Heart left ventricle (tissue), 13 donors: ENCODE results near the gene TM9SF3.

Experiments
- POLR2A ChIP-seq, 2 donors: fragments of 450-650 bp; IDR thresholded peaks; one replicate each; pipeline ENCODE4 v1.6.1; 2017; ENCODE audit warnings: antibody characterized with exemption in 2 of 2, mild to moderate bottlenecking in 2 of 2, moderate library complexity in 2 of 2
- TF ChIP-seq, protein P1 (sequence below), 12 donors: fragments of 200-600 bp; sonication (generic) in 4 of 12; IDR thresholded peaks; one replicate each; pipeline versions ENCODE4 v1.5.0 to v1.8.0; 2018 to 2022; ENCODE audit warnings: antibody characterized with exemption in 12 of 12, mild to moderate bottlenecking in 5 of 12
- donor health status: ischemic (EF 13 %, LVEDD 7.1; RV severe dilation, severe dysfunction).
- donor health status: DM: no; HTN: yes; CAD: no.
- donor health status: DM: no; HTN: no; CAD: no.
- donor health status: ischemic (EF 25% LVEDD 6.9; RV normal size, moderate dysfunction).
- donor health status: ischemic (EF 25% LVEDD 5.7; RV mildly dilated, moderate dysfunction).
- donor health status: ischemic (EF 35%, LVEDD 5.7; RV mildly dilated, moderate dysfunction).
- donor health status: nonischemic (EF 11% LVEDD 7.7; RV severe dilation, severe dysfunction).
- donor health status: DM: yes; HTN: yes; CAD: no.
- donor health status: PGD.
- donor health status: ischemic (EF 29% LVEDD 5.4; RV normal size, mild dysfunction).
- donor health status: nonischemic (EF 23%, LVEDD 6.1; RV moderate dilation, normal function).

- TF ChIP-seq POLR2A (IDR thresholded peaks at IDR 0.05), result no peak
- TF ChIP-seq, protein P1, sequence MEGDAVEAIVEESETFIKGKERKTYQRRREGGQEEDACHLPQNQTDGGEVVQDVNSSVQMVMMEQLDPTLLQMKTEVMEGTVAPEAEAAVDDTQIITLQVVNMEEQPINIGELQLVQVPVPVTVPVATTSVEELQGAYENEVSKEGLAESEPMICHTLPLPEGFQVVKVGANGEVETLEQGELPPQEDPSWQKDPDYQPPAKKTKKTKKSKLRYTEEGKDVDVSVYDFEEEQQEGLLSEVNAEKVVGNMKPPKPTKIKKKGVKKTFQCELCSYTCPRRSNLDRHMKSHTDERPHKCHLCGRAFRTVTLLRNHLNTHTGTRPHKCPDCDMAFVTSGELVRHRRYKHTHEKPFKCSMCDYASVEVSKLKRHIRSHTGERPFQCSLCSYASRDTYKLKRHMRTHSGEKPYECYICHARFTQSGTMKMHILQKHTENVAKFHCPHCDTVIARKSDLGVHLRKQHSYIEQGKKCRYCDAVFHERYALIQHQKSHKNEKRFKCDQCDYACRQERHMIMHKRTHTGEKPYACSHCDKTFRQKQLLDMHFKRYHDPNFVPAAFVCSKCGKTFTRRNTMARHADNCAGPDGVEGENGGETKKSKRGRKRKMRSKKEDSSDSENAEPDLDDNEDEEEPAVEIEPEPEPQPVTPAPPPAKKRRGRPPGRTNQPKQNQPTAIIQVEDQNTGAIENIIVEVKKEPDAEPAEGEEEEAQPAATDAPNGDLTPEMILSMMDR (IDR thresholded peaks at IDR 0.05), result no peak
Observed at GRCh38 chr10:96587264-96588059, 650 bp upstream of the TM9SF3 start.
